ENCODE results near the gene TDP1. TPM values are rescaled to one million over a fixed set of nuclear protein-coding genes. Genes with fewer than 3 reads are reported as not detected.
"Not testable (repeated sequence)": the region's sequence is repeated elsewhere in the genome, so short reads cannot be mapped to it uniquely, and the experiment has no call there.

The TDP1 gene
- total RNA-seq, 1 donor from 2014 or later = 12.5 TPM

GRCh38 chr14:90005939-90006530 is 50.3 kb downstream of the TDP1 start:
- Histone ChIP-seq H3K27me3 (ENCODE audit: control insufficient read depth in 3 of 3, insufficient read depth in 3 of 3, low read length in 3 of 3) (no peaks in the 10 kb centered on the region), H3K36me3 (ENCODE audit: control insufficient read depth in 3 of 3, insufficient read depth in 3 of 3, low read length in 3 of 3) (peaks cover 0 to 6% (median 0%) of the 10 kb centered on the region in 3 donors), H3K9me3 (ENCODE audit: control insufficient read depth in 3 of 3, low read length in 3 of 3) (no peaks in the 10 kb centered on the region), H3K4me3 (ENCODE audit: low read length in 3 of 3) (no peak overlapping the region), H3K4me1 (ENCODE audit: control insufficient read depth in 3 of 3, insufficient read depth in 3 of 3, low read length in 3 of 3) (no peaks in the 10 kb centered on the region), H3K27ac (ENCODE audit: low read depth, low read length) (no peak overlapping the region), H3K9ac (ENCODE audit: low read depth in 1 of 3, low read length in 3 of 3) (no peak overlapping the region)

- no peak overlapping the region for H3K4me3 ChIP-seq (ENCODE audit: low read length in 3 of 3)
- peaks cover 12 to 22% (median 19%) of the 10 kb centered on the region in 3 donors for H3K36me3 ChIP-seq (ENCODE audit: control insufficient read depth in 3 of 3, insufficient read depth in 3 of 3, low read length in 3 of 3)
- H3K27me3 ChIP-seq (ENCODE audit: control insufficient read depth in 3 of 3, insufficient read depth in 3 of 3, low read length in 3 of 3) = no peaks in the 10 kb centered on the region
- no peak overlapping the region for H3K27ac ChIP-seq (ENCODE audit: low read depth, low read length)
- H3K9me3 ChIP-seq (ENCODE audit: control insufficient read depth in 3 of 3, low read length in 3 of 3) = no peaks in the 10 kb centered on the region
- no peak overlapping the region for H3K9ac ChIP-seq (ENCODE audit: low read depth in 1 of 3, low read length in 3 of 3)
- no peaks in the 10 kb centered on the region for H3K4me1 ChIP-seq (ENCODE audit: control insufficient read depth in 3 of 3, insufficient read depth in 3 of 3, low read length in 3 of 3)
Observed at GRCh38 chr14:90017371-90017770, 61.6 kb downstream of the TDP1 start.

GRCh38 chr14:90019824-90020523 is 64.2 kb downstream of the TDP1 start:
- Histone ChIP-seq H3K4me1 (ENCODE audit: control insufficient read depth in 3 of 3, insufficient read depth in 3 of 3, low read length in 3 of 3) (no peaks in the 10 kb centered on the region), H3K36me3 (ENCODE audit: control insufficient read depth in 3 of 3, insufficient read depth in 3 of 3, low read length in 3 of 3) (peaks cover 17 to 32% (median 23%) of the 10 kb centered on the region in 3 donors), H3K4me3 (ENCODE audit: low read length in 3 of 3) (no peak overlapping the region), H3K9me3 (ENCODE audit: control insufficient read depth in 3 of 3, low read length in 3 of 3) (no peaks in the 10 kb centered on the region), H3K27ac (ENCODE audit: low read depth, low read length) (no peak overlapping the region), H3K27me3 (ENCODE audit: control insufficient read depth in 3 of 3, insufficient read depth in 3 of 3, low read length in 3 of 3) (no peaks in the 10 kb centered on the region), H3K9ac (ENCODE audit: low read depth in 1 of 3, low read length in 3 of 3) (no peak overlapping the region)

GRCh38 chr14:90023176-90023896 is 67.6 kb downstream of the TDP1 start:
- no peak overlapping the region for H3K9ac ChIP-seq (ENCODE audit: low read depth in 1 of 3, low read length in 3 of 3)
- no peaks in the 10 kb centered on the region for H3K4me1 ChIP-seq (ENCODE audit: control insufficient read depth in 3 of 3, insufficient read depth in 3 of 3, low read length in 3 of 3)
- no peaks in the 10 kb centered on the region for H3K9me3 ChIP-seq (ENCODE audit: control insufficient read depth in 3 of 3, low read length in 3 of 3)
- H3K36me3 ChIP-seq (ENCODE audit: control insufficient read depth in 3 of 3, insufficient read depth in 3 of 3, low read length in 3 of 3) = peaks cover 15 to 27% (median 20%) of the 10 kb centered on the region in 3 donors
- no peaks in the 10 kb centered on the region for H3K27me3 ChIP-seq (ENCODE audit: control insufficient read depth in 3 of 3, insufficient read depth in 3 of 3, low read length in 3 of 3)
- H3K27ac ChIP-seq (ENCODE audit: low read depth, low read length) = no peak overlapping the region
- H3K4me3 ChIP-seq (ENCODE audit: low read length in 3 of 3) = no peak overlapping the region

- Histone ChIP-seq H3K36me3 (ENCODE audit: control insufficient read depth in 3 of 3, insufficient read depth in 3 of 3, low read length in 3 of 3) (peaks cover 13 to 20% (median 14%) of the 10 kb centered on the region in 3 donors), H3K27me3 (ENCODE audit: control insufficient read depth in 3 of 3, insufficient read depth in 3 of 3, low read length in 3 of 3) (no peaks in the 10 kb centered on the region), H3K9me3 (ENCODE audit: control insufficient read depth in 3 of 3, low read length in 3 of 3) (no peaks in the 10 kb centered on the region), H3K27ac (ENCODE audit: low read depth, low read length) (no peak overlapping the region), H3K9ac (ENCODE audit: low read depth in 1 of 3, low read length in 3 of 3) (no peak overlapping the region), H3K4me3 (ENCODE audit: low read length in 3 of 3) (no peak overlapping the region), H3K4me1 (ENCODE audit: control insufficient read depth in 3 of 3, insufficient read depth in 3 of 3, low read length in 3 of 3) (no peaks in the 10 kb centered on the region)
Observed at GRCh38 chr14:90024910-90025309, 69.2 kb downstream of the TDP1 start.

GRCh38 chr14:90026608-90027007 is 70.9 kb downstream of the TDP1 start:
- H3K4me1 ChIP-seq (ENCODE audit: control insufficient read depth in 3 of 3, insufficient read depth in 3 of 3, low read length in 3 of 3); H3K27ac ChIP-seq (ENCODE audit: low read depth, low read length); H3K9me3 ChIP-seq (ENCODE audit: control insufficient read depth in 3 of 3, low read length in 3 of 3); H3K27me3 ChIP-seq (ENCODE audit: control insufficient read depth in 3 of 3, insufficient read depth in 3 of 3, low read length in 3 of 3); H3K9ac ChIP-seq (ENCODE audit: low read depth in 1 of 3, low read length in 3 of 3); H3K4me3 ChIP-seq (ENCODE audit: low read length in 3 of 3): not testable (repeated sequence)
- peaks cover 13 to 18% (median 15%) of the 10 kb centered on the region in 3 donors for H3K36me3 ChIP-seq (ENCODE audit: control insufficient read depth in 3 of 3, insufficient read depth in 3 of 3, low read length in 3 of 3)

- Histone ChIP-seq H3K36me3 (ENCODE audit: control insufficient read depth in 3 of 3, insufficient read depth in 3 of 3, low read length in 3 of 3) (peaks cover 9 to 14% (median 10%) of the 10 kb centered on the region in 3 donors), H3K4me1 (ENCODE audit: control insufficient read depth in 3 of 3, insufficient read depth in 3 of 3, low read length in 3 of 3) (no peaks in the 10 kb centered on the region), H3K27me3 (ENCODE audit: control insufficient read depth in 3 of 3, insufficient read depth in 3 of 3, low read length in 3 of 3) (no peaks in the 10 kb centered on the region), H3K27ac (ENCODE audit: low read depth, low read length) (no peak overlapping the region), H3K9ac (ENCODE audit: low read depth in 1 of 3, low read length in 3 of 3) (no peak overlapping the region), H3K9me3 (ENCODE audit: control insufficient read depth in 3 of 3, low read length in 3 of 3) (no peaks in the 10 kb centered on the region), H3K4me3 (ENCODE audit: low read length in 3 of 3) (no peak overlapping the region)
Observed at GRCh38 chr14:90027842-90028241, 72.1 kb downstream of the TDP1 start.

- Histone ChIP-seq H3K36me3 (ENCODE audit: control insufficient read depth in 3 of 3, insufficient read depth in 3 of 3, low read length in 3 of 3) (peaks cover 7 to 17% (median 13%) of the 10 kb centered on the region in 3 donors), H3K9ac (ENCODE audit: low read depth in 1 of 3, low read length in 3 of 3) (no peak overlapping the region), H3K4me3 (ENCODE audit: low read length in 3 of 3) (no peak overlapping the region), H3K27ac (ENCODE audit: low read depth, low read length) (no peak overlapping the region), H3K9me3 (ENCODE audit: control insufficient read depth in 3 of 3, low read length in 3 of 3) (no peaks in the 10 kb centered on the region), H3K27me3 (ENCODE audit: control insufficient read depth in 3 of 3, insufficient read depth in 3 of 3, low read length in 3 of 3) (no peaks in the 10 kb centered on the region), H3K4me1 (ENCODE audit: control insufficient read depth in 3 of 3, insufficient read depth in 3 of 3, low read length in 3 of 3) (no peaks in the 10 kb centered on the region)
Observed at GRCh38 chr14:90034156-90034555, 78.4 kb downstream of the TDP1 start.

GRCh38 chr14:90034835-90035525 is 79.3 kb downstream of the TDP1 start:
- H3K36me3 ChIP-seq (ENCODE audit: control insufficient read depth in 3 of 3, insufficient read depth in 3 of 3, low read length in 3 of 3) = peaks cover 7 to 17% (median 15%) of the 10 kb centered on the region in 3 donors
- H3K9ac ChIP-seq (ENCODE audit: low read depth in 1 of 3, low read length in 3 of 3) = no peak overlapping the region
- H3K4me1 ChIP-seq (ENCODE audit: control insufficient read depth in 3 of 3, insufficient read depth in 3 of 3, low read length in 3 of 3) = no peaks in the 10 kb centered on the region
- no peak overlapping the region for H3K27ac ChIP-seq (ENCODE audit: low read depth, low read length)
- H3K4me3 ChIP-seq (ENCODE audit: low read length in 3 of 3) = no peak overlapping the region
- no peaks in the 10 kb centered on the region for H3K27me3 ChIP-seq (ENCODE audit: control insufficient read depth in 3 of 3, insufficient read depth in 3 of 3, low read length in 3 of 3)
- no peaks in the 10 kb centered on the region for H3K9me3 ChIP-seq (ENCODE audit: control insufficient read depth in 3 of 3, low read length in 3 of 3)

Data from skeletal muscle tissue (tissue), 4 donors.